HG03521 (cell line): ENCODE data around the gene ABAT.
"Not testable (repeated sequence)": the region's sequence is repeated elsewhere in the genome, so short reads cannot be mapped to it uniquely, and the experiment has no call there.

Experiments
- ATAC-seq: cut with Tn5 transposase; IDR thresholded peaks from one replicate; pipeline ENCODE4 v1.9.1; 2021; ENCODE audit warnings: mild to moderate bottlenecking, moderate library complexity; ENCODE audit not compliant: unreplicated experiment

The ABAT gene

GRCh38 chr16:8678068-8678927 is 3.9 kb downstream of the ABAT start:
- no peak for ATAC-seq

- ATAC-seq, result no peak
Observed at GRCh38 chr16:8679151-8679550, 4.7 kb downstream of the ABAT start.

DNA sequence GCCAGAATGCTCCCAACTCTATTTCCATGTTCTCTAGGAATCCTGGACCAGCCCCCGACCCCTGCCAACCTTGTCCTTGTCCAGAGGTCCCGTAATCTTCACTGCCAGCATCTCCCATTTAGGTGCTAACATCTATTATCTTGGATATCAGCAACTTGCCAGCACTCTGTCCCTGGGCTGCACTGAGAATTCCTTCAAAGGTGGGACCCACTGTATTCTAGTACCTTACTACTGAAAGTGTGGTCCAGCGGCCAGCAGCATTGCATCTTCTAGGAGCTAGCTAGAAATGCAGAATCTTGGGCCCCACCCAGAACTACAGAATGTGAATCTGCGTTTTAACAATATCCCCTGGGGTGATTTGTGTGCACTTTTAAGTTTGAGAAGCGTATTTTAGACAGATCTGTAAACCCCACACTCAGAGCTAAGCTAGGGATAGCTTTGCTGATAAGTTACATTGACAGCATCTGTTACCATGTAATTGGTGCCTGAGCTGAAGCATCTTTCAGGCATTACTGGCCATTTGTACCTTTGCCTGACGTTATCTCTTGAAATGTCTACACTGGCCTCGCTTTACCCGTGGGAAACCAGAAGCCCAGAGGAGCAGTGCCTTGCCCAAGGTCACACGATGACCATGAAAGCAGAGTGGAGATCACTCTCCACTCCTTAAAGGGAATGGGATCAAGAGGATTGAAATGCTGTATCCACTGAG is 8.3 kb downstream of the ABAT start:
- ATAC-seq, result no peak

DNA sequence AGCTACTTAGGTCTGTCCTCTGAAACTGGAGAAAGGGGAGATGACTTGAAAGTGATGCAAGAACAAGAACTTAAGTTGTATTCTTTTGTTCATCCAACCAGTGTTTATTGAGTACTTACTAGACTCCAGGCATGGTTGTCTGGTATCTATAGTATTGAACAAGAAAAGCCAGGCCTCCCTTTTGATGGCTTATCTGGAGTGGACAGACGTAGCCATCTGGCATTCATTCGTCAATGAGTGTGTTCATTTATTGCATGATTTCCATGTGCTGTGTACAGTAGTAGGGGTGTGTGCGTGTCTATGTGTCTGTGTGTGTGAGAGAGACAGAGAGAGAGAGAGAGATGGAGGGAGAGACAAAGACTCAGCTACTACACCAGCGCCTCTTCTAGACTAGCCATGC is 9.2 kb downstream of the ABAT start:
- no peak for ATAC-seq

- no peak for ATAC-seq
Observed at GRCh38 chr16:8685617-8686016, 11.2 kb downstream of the ABAT start.

DNA sequence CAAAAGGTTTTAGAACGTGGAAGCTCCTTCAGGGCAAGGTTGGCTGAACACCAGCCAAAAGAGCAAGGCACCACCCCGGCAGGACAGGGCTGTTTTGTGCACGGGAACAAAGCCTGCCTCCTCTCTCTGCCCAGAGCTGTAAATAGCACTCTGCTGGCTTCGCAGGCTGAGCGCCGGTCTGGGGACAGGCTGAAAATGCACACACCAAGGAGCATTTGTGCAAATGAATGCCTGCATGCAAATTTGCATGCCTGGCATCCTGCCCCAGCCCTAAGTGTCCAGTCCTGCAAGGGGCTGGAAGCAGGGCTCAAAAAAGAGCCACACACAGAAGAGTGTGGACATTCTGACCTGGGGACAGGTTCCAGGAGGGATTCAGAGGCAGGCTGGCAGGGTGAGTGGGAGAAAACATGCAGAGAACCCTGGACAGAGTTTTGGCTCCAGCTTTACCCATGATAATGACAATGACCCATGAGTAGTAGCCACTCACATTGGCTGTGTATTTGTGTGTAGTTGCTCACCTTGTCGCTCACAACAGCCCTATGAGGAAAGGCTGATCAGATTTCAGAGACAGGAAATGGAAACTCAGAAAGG is 11.7 kb downstream of the ABAT start:
- ATAC-seq, result no peak

DNA sequence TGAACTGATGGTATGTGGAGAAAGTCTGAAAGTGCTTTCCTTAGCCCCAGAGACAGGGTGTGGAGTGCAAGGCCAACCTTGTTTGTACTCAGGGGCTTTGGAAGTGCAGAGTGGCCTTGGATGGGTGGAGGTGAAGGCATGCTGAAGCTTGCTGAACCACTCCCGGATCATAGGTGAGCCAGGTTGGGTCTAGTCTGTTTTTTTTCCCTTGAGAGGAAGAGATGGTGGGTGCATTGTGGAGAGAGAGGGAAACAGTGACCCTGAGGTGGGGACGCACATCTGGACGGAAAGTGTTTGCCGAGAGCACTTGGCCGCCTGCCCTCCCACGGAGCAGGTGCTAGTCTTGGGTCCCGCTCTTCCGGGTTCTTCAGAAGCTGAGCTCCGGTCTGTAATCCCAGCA is 12.5 kb downstream of the ABAT start:
- no peak for ATAC-seq

- ATAC-seq, result no peak
Observed at GRCh38 chr16:8689686-8690085, 15.3 kb downstream of the ABAT start.

GRCh38 chr16:8691728-8692127 is 17.3 kb downstream of the ABAT start:
- no peak for ATAC-seq

GRCh38 chr16:8694795-8695728 is 20.6 kb downstream of the ABAT start:
- ATAC-seq, result no peak

DNA sequence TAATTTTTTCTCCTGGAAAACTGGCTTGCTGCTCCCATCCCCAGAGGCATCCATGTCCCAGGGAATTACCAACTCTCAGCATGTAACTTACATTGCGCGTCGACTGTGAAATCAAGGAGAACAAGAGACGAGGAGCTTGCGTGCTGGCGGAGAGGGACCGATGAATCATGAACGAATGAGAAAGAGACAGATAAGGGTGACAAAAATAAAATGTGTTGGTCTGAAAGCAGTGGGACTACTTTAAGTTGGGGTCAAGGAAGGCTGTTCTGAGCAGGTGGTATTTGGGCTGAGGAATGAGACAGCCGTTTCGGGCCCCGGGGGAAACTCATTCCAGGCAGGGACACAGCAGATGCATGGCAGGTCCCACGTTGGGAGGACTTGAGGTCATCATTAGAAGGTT is 22.5 kb downstream of the ABAT start:
- ATAC-seq, result no peak

- no peak for ATAC-seq
Observed at GRCh38 chr16:8697965-8698364, 23.5 kb downstream of the ABAT start.

DNA sequence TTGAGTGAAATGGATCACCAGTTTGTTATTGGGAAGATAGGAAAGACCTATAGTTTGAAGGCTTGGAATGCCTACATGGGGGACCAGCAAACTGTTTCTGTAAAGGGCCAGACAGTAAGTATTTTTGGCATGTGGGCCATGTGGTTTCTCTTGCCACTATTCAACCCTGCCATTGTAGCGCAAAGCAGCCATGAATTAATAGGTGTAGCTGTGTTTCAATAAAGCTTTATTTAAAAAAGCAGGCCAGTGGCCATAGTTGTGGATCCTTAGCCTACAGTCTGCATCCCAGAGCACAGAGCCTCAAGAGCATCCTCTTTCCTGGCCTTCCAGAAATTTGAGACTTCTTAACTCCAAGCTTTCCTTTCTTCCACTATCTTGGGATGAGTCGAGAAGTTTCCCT is 29.3 kb downstream of the ABAT start:
- no peak for ATAC-seq

- ATAC-seq, result no peak
Observed at GRCh38 chr16:8704098-8704497, 29.7 kb downstream of the ABAT start.

GRCh38 chr16:8705100-8705822 is 30.8 kb downstream of the ABAT start:
- ATAC-seq, result not testable (repeated sequence)

DNA sequence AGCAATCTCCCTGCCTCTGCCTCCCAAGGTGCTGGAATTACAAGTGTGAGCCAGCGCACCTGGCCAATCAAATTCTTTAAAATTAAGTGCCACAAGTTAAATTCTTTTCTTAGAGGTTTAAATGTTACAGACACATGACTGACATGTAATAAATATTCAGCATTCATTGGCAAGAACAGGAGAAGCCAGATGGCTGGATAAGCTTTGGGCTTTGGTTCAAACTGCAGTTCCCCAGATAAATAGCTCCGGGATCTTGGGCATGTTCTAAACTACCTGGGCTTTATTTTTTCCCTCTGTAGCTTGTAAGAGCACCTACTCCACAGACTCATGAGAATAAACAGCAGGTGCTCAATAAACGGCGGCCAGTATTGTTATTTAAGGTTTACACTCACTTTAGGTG is 34.1 kb downstream of the ABAT start:
- no peak for ATAC-seq

DNA sequence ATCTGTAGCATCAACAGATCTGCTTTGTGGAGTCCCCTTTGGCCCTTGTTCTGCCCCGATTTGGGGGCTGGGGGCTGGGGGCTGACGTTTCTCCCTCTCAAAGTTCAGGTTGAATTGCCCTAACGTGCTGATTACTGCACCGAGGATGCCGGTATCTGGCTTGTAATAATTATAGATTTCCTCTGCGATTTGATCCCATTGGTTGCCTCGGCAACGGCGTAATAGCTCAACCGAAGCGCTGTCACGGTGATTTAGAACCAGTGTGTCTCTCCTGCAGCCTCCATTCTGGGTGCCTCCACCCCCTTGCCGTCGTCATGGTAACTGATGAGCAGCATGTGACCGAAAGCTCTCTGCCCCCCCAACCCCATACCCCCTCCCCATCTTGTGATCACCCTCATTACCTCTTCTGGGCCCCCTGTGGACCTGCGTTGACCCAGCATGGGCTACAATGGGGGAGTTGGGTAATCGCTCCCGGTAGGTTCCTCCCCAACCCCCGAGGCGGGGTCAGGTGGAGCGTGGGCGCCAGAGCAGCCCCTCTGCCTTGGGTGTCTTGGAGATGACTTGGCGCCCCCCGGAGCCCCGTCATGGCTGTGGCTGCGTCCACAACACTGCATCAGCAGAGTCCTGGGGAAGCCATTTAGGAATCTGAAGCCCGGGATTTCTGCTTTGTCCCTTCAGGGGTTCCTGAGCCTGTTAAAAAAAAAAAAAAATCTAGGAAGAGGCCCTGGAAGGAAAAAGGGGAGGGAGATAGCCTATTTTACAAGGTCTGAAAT is 38.4 kb downstream of the ABAT start:
- ATAC-seq, result no peak

DNA sequence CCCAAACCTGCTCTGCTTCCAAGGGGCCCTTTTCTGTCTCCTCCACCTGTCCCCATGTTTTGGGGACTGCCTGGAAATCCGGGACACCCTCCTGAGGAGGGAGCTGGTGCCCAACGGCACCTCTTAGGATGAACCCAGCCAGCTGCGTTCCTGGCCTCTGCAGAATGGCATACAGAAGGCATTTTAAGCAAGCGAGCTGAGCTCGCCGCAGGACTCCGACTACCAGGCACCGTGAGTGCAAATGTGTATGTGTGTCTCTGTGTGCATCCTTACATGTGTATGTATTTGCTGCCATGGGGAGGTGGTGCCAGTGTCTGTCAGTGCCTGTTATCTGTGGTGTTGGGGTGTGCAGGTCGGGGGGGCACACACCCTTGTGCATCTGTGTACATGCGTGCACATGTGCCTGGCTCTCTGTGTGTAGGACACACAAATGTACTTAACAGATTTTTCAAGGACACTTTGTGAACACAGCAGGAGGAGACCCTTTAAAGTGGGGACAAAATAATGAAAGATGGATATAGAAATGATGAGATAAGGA is 39.3 kb downstream of the ABAT start:
- ATAC-seq, result no peak

- ATAC-seq, result no peak
Observed at GRCh38 chr16:8714174-8714573, 39.8 kb downstream of the ABAT start.
